IMR-90 (cell line): Measurements from ENCODE around the gene CDKN2A. TPM values are rescaled to one million over a fixed set of nuclear protein-coding genes. Genes with fewer than 3 reads are reported as not detected.

ENCODE experiments used
- ATAC-seq: fragments of 200-7000 bp; cut with Tn5 transposase; 2 replicates; pipeline ENCODE4 v1.9.1; 2020; ENCODE audit warnings: low read depth, mild to moderate bottlenecking, moderate library complexity
- BruUV-seq: library from RNA; stranded (reverse); fragments of 400-500 nt; replicated peaks from 2 replicates; lab custom pipeline; 2021; lab: Mats Ljungman, UMichigan
- CTCF ChIA-PET: fragments of 300-600 bp; formaldehyde crosslinking; extraction: SDS; loops from one replicate; lab custom pipeline; 2021; ENCODE audit warnings: antibody characterized with exemption; lab: Yijun Ruan, JAX
- POLR2A ChIA-PET: fragments of 300-600 bp; sonication (Branson Sonifier 250); formaldehyde crosslinking; loops from one replicate; lab custom pipeline; 2022; ENCODE audit warnings: antibody characterized with exemption; ENCODE audit not compliant: unreplicated experiment; lab: Charles Lee
- DNase-seq: peaks from one replicate; pipeline ENCODE4 v3.0.0; 2013
- H2AFZ ChIP-seq: replicated peaks from 2 replicates; pipeline ENCODE3; 2013; ENCODE audit warnings: low read length, mild to moderate bottlenecking; ENCODE audit not compliant: poor library complexity
- H2AK5ac ChIP-seq: 2 replicates; pipeline ENCODE4 v1.6.1; 2013; ENCODE audit warnings: low read depth, low read length, inconsistent platforms
- H2AK9ac ChIP-seq: replicated peaks from 2 replicates; pipeline ENCODE3; 2013; ENCODE audit warnings: mild to moderate bottlenecking, low read depth, low read length, moderate library complexity; ENCODE audit not compliant: poor library complexity
- H2BK120ac ChIP-seq: 2 replicates; pipeline ENCODE4 v1.6.1; 2013; ENCODE audit warnings: low read depth, low read length, inconsistent platforms
- H2BK15ac ChIP-seq: 3 replicates; pipeline ENCODE4 v1.6.1; 2013; ENCODE audit warnings: low read depth, low read length, inconsistent platforms
- H2BK20ac ChIP-seq: 2 replicates; pipeline ENCODE4 v1.6.1; 2013; ENCODE audit warnings: low read depth, mild to moderate bottlenecking, inconsistent platforms, low read length, moderate library complexity
- H2BK5ac ChIP-seq: 2 replicates; pipeline ENCODE4 v1.6.1; 2013; ENCODE audit warnings: mild to moderate bottlenecking, low read depth, low read length, inconsistent platforms; ENCODE audit not compliant: poor library complexity, severe bottlenecking
- H3K14ac ChIP-seq: replicated peaks from 2 replicates; pipeline ENCODE4 v1.6.1; 2013; ENCODE audit warnings: low read depth, low read length, inconsistent platforms
- H3K18ac ChIP-seq: 2 replicates; pipeline ENCODE4 v1.6.1; 2013; ENCODE audit warnings: low read depth, low read length, control low read depth
- H3K23ac ChIP-seq: 2 replicates; pipeline ENCODE4 v1.6.1; 2013; ENCODE audit warnings: low read depth, low read length, inconsistent platforms
- H3K27ac ChIP-seq: 2 replicates; pipeline ENCODE4 v1.5.1; 2013; ENCODE audit warnings: mild to moderate bottlenecking, control low read depth, low read length; ENCODE audit not compliant: insufficient read depth
- H3K27me3 ChIP-seq: 2 replicates; pipeline ENCODE4 v1.6.1; 2013; ENCODE audit warnings: low read length; ENCODE audit not compliant: control insufficient read depth, insufficient read depth
- H3K36me3 ChIP-seq: 2 replicates; pipeline ENCODE4 v1.6.1; 2013; ENCODE audit warnings: low read length, mixed read lengths; ENCODE audit not compliant: control insufficient read depth, insufficient read depth
- H3K4ac ChIP-seq: 2 replicates; pipeline ENCODE4 v1.6.1; 2013; ENCODE audit warnings: low read depth, low read length, inconsistent platforms
- H3K4me1 ChIP-seq: 2 replicates; pipeline ENCODE4 v1.6.1; 2013; ENCODE audit warnings: low read length, mixed read lengths; ENCODE audit not compliant: control insufficient read depth, insufficient read depth
- H3K4me2 ChIP-seq: 2 replicates; pipeline ENCODE4 v1.6.1; 2013; ENCODE audit warnings: low read depth, mild to moderate bottlenecking, control low read depth, low read length, moderate library complexity
- H3K4me3 ChIP-seq: 2 replicates; pipeline ENCODE4 v1.5.1; 2013; ENCODE audit warnings: low read depth, mild to moderate bottlenecking, control low read depth, low read length, moderate library complexity; ENCODE audit not compliant: insufficient read depth
- H3K56ac ChIP-seq: 2 replicates; pipeline ENCODE4 v1.6.1; 2013; ENCODE audit warnings: low read length, inconsistent platforms; ENCODE audit not compliant: insufficient read depth; ENCODE audit errors: extremely low read depth
- H3K79me1 ChIP-seq, 2 experiments: 2 replicates each; pipeline ENCODE4 v1.6.1; 2013; ENCODE audit warnings: low read length in 2 of 2, inconsistent platforms in 1 of 2, low read depth in 1 of 2
- H3K9ac ChIP-seq: 2 replicates; pipeline ENCODE4 v1.6.1; 2013; ENCODE audit warnings: low read depth, low read length, control low read depth
- H3K9me1 ChIP-seq: 2 replicates; pipeline ENCODE4 v1.6.1; 2013; ENCODE audit warnings: low read length, inconsistent platforms; ENCODE audit not compliant: insufficient read depth
- H3K9me3 ChIP-seq: 2 replicates; pipeline ENCODE4 v1.6.1; 2013; ENCODE audit warnings: low read length; ENCODE audit not compliant: control insufficient read depth, insufficient read depth
- H4K20me1 ChIP-seq: 2 replicates; pipeline ENCODE4 v1.6.1; 2013; ENCODE audit warnings: low read length, inconsistent platforms; ENCODE audit not compliant: insufficient read depth
- H4K5ac ChIP-seq: 2 replicates; pipeline ENCODE4 v1.6.1; 2013; ENCODE audit warnings: mild to moderate bottlenecking, low read depth, low read length, control low read depth
- H4K8ac ChIP-seq, 2 experiments: 2 replicates each; pipeline ENCODE4 v1.6.1; 2013; ENCODE audit warnings: low read depth in 2 of 2, low read length in 2 of 2, control low read depth in 1 of 2, inconsistent platforms in 1 of 2
- H4K91ac ChIP-seq: 2 replicates; pipeline ENCODE4 v1.6.1; 2013; ENCODE audit warnings: low read depth, low read length, inconsistent platforms; ENCODE audit not compliant: insufficient read depth
- BHLHE40 ChIP-seq: fragments of 150-350 bp; IDR thresholded peaks from 2 replicates; pipeline ENCODE4 v1.6.1; 2016; ENCODE audit warnings: mild to moderate bottlenecking, low read depth, low read length
- CEBPB ChIP-seq: IDR thresholded peaks from 2 replicates; pipeline ENCODE4 v1.6.1; 2012; ENCODE audit warnings: low read depth, low read length, improper control_type of control experiment
- CHD1 ChIP-seq: IDR thresholded peaks from 2 replicates; pipeline ENCODE4 v1.6.1; 2012; ENCODE audit warnings: low read depth, low read length, improper control_type of control experiment
- ELK1 ChIP-seq: fragments of 150-350 bp; IDR thresholded peaks from 2 replicates; pipeline ENCODE4 v1.6.1; 2016; ENCODE audit warnings: low read depth, mild to moderate bottlenecking, low read length, moderate library complexity, borderline replicate concordance
- FOS ChIP-seq: fragments of 150-350 bp; IDR thresholded peaks from 2 replicates; pipeline ENCODE4 v1.6.1; 2016; ENCODE audit warnings: low read depth, low read length
- MAZ ChIP-seq: IDR thresholded peaks from 2 replicates; pipeline ENCODE4 v1.6.1; 2012; ENCODE audit warnings: low read depth, mild to moderate bottlenecking, low read length, improper control_type of control experiment, moderate library complexity, borderline replicate concordance
- NFE2L2 ChIP-seq: fragments of 150-350 bp; IDR thresholded peaks from 2 replicates; pipeline ENCODE4 v1.6.1; 2016; ENCODE audit warnings: low read depth, mild to moderate bottlenecking, low read length
- POLR2A ChIP-seq: IDR thresholded peaks from 2 replicates; pipeline ENCODE4 v1.6.1; 2012; ENCODE audit warnings: mild to moderate bottlenecking, low read depth, low read length
- RAD21 ChIP-seq: IDR thresholded peaks from 2 replicates; pipeline ENCODE4 v1.6.1; 2012; ENCODE audit warnings: low read length, improper control_type of control experiment
- RFX5 ChIP-seq: IDR thresholded peaks from 2 replicates; pipeline ENCODE4 v1.8.0; 2012; ENCODE audit warnings: low read depth, mild to moderate bottlenecking, low read length, moderate library complexity
- SMC3 ChIP-seq: fragments of 150-350 bp; IDR thresholded peaks from 2 replicates; pipeline ENCODE4 v1.6.1; 2016; ENCODE audit warnings: low read depth, mild to moderate bottlenecking, antibody characterized with exemption, low read length, moderate library complexity
- WGBS, 2 experiments: methylation state at CpG; one replicate each; pipeline versions ENCODE4 v1.1.5 to v1.1.7; 2013; ENCODE audit warnings: missing lambda C conversion rate in 2 of 2; ENCODE audit not compliant: insufficient read length in 1 of 2; ENCODE audit errors: extremely low coverage in 2 of 2; 5-methylcytosine and 5-hydroxymethylcytosine counted together
- dilution Hi-C: fragments of 300-500 bp; cut with HindIII; formaldehyde crosslinking; loops from one replicate; pipeline ENCODE4 v1.14.3; 2018; ENCODE audit warnings: low sequenced_read_pairs; ENCODE audit not compliant: unreplicated experiment
- in situ Hi-C: fragments of 300-500 bp; cut with MboI; formaldehyde crosslinking; loops from 3 replicates; pipeline ENCODE4 v1.14.3; 2019; ENCODE audit warnings: low sequenced_read_pairs, inconsistent platforms, mixed read lengths
- intact Hi-C: fragments of 100-400 bp; cut with micrococcal nuclease; formaldehyde crosslinking; loops from 2 replicates; pipeline ENCODE4 v1.10.0; 2022
- polyA plus RNA-seq, 3 experiments: library from polyadenylated mRNA; depleted of rRNA; stranded (reverse); fragments of >200 nt; gene quantifications; 2 replicates each; pipeline ENCODE4 v1.2.3, GENCODE V29; 2012; ENCODE audit warnings: low replicate concordance in 1 of 3
- total RNA-seq: library from RNA; depleted of rRNA; stranded (reverse); fragments of >200 nt; gene quantifications from 2 replicates; pipeline ENCODE4 v1.2.3, GENCODE V29; 2012

The CDKN2A gene
- total and polyA plus RNA-seq, 2 of the 4 experiments (the other 2 are of a cell fraction), result 11.3 to 75.3 TPM

DNA sequence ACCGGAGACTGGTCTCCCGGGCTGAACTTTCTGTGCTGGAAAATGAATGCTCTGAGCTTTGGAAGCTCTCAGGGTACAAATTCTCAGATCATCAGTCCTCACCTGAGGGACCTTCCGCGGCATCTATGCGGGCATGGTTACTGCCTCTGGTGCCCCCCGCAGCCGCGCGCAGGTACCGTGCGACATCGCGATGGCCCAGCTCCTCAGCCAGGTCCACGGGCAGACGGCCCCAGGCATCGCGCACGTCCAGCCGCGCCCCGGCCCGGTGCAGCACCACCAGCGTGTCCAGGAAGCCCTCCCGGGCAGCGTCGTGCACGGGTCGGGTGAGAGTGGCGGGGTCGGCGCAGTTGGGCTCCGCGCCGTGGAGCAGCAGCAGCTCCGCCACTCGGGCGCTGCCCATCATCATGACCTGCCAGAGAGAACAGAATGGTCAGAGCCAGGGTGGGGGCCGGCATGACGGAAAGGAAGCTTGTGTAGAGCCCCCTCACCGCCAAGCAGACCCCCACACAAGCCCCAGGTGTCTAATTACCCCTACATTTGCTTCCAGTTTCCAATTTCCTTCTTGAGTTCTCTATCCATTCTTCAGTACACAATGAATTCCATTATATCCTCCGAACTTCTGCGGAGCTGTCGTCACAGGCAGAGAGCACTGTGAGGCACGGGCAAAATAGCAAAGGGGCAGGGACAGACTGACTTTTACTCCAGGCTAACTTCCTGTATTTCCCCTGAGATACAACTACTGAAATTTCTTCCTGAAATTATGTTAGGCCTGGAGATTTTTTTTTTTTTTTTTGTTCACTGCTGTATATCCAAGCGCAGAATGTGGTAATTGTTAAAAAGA is 23.2 kb downstream of the CDKN2A start:
- Histone ChIP-seq H3K23ac (no peak overlapping the region), H3K36me3 (peaks cover 11% of the 10 kb centered on the region; the same call in 1 of the 2 replicates), H4K5ac (no peak overlapping the region), H4K20me1 (peaks cover 3% of the 10 kb centered on the region; the same call in 1 of the 2 replicates), H3K27me3 (peaks cover 68% of the 10 kb centered on the region), H4K8ac (no peak overlapping the region), H2AK5ac (no peak overlapping the region), H2BK5ac (no peak overlapping the region), H3K18ac (no peak overlapping the region), H2BK20ac (no peak overlapping the region), H3K79me1 (no peaks in the 10 kb centered on the region), H3K4me3 (no peak overlapping the region), H3K4me2 (no peak overlapping the region), H2BK15ac (no peak overlapping the region), H3K4me1 (peaks cover 4% of the 10 kb centered on the region), H3K14ac (no peak overlapping the region), H3K9me1 (no peaks in the 10 kb centered on the region), H3K27ac (no peak overlapping the region), H3K56ac (no peak overlapping the region), H4K91ac (no peak overlapping the region), H3K4ac (no peak overlapping the region), H3K9me3 (peaks cover 12% of the 10 kb centered on the region; the same call in 1 of the 2 replicates), H2AK9ac (no peak overlapping the region), H2AFZ (no peak overlapping the region), H2BK120ac (no peak overlapping the region), H3K9ac (no peak overlapping the region)
- WGBS, 2 experiments, result 16% methylated on average over 32 of the region's 45 CpGs; no CpG with 5 or more reads in 1 of the 2 experiments
- no peak for TF ChIP-seq ELK1
- no peak for TF ChIP-seq CEBPB
- TF ChIP-seq POLR2A, result no peak
- TF ChIP-seq BHLHE40, result no peak
- TF ChIP-seq RAD21, result no peak
- TF ChIP-seq FOS, result no peak
- no peak for TF ChIP-seq CHD1
- TF ChIP-seq MAZ, result no peak
- no peak for TF ChIP-seq SMC3
- TF ChIP-seq RFX5, result no peak
- TF ChIP-seq NFE2L2, result no peak
- POLR2A ChIA-PET, result interaction anchor here (0.6 kb wide), 1 partner anchor 20 kb away, joined by 5 read pairs; no protein-coding TSS in a partner anchor
- DNase-seq, result no peak
- intact Hi-C loops, result no loop called here
- in situ Hi-C loops, result no loop called here
- CTCF ChIA-PET, result no interaction called here
- BruUV-seq, result no TSS peak
- dilution Hi-C loops, result no loop called here
- no peak for ATAC-seq
